BE2C (cell line): ENCODE measurements around the gene PDGFC.

Experiments
- DNase-seq: peaks from one replicate; pipeline ENCODE4 v3.0.0-alpha.2; 2020
- H3K27me3 ChIP-seq: fragments of 250-450 bp; sonication (Bioruptor Pico); 2 replicates; pipeline ENCODE4 v1.5.1; 2020; ENCODE audit warnings: mild to moderate bottlenecking
- H3K36me3 ChIP-seq: fragments of 250-450 bp; sonication (Bioruptor Pico); 2 replicates; pipeline ENCODE4 v1.5.1; 2020; ENCODE audit warnings: mild to moderate bottlenecking
- H3K4me1 ChIP-seq: fragments of 250-450 bp; sonication (Bioruptor Pico); 2 replicates; pipeline ENCODE4 v1.5.1; 2020
- H3K4me3 ChIP-seq: 2 replicates; pipeline ENCODE4 v1.5.1; 2011; ENCODE audit warnings: low read depth, low read length
- H3K9me3 ChIP-seq: fragments of 250-450 bp; sonication (Bioruptor Pico); 2 replicates; pipeline ENCODE4 v1.5.1; 2020
- CTCF ChIP-seq: IDR thresholded peaks from 2 replicates; pipeline ENCODE4 v1.5.1; 2012; ENCODE audit warnings: mild to moderate bottlenecking, low read depth, low read length

PDGFC gene

GRCh38 chr4:156820931-156821330 is 150.7 kb downstream of the PDGFC start:
- no peak for TF ChIP-seq CTCF
- no peaks in the 10 kb centered on the region for H3K9me3 ChIP-seq
- H3K4me1 ChIP-seq = no peaks in the 10 kb centered on the region
- no peaks in the 10 kb centered on the region for H3K27me3 ChIP-seq
- no peak overlapping the region for H3K4me3 ChIP-seq
- no peaks in the 10 kb centered on the region for H3K36me3 ChIP-seq
- no peak for DNase-seq

- no peak for TF ChIP-seq CTCF
Observed at GRCh38 chr4:156816360-156816755, 155.2 kb downstream of the PDGFC start.

DNA sequence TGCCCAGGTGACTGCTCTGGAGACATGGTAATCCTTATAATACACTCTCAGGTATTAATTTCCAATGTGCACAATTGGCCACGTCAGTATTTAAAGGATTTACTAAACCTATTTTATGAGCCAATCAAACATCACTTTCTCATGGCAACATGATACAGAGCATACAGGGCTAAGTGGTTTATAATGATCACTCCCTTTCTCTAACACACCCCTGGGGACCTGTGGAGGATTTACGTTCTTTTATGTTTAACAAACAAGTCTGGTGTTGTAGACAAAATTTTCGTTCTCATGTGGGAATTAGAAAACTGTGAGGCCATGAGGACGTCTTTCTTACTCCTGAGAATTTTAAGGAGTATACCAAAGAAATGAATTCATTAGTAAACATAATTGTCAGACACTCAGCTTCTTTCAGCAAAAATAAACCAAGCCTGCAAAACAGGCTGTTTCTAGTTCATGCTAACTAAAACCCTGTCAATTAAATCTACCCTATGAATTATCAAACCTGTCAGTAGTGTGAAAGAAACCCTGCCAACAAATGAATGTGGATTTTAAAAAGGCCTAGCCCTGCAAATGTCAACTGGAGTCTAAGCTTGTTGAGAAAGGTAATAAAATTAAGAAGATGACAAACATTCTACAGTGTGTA is 155.8 kb downstream of the PDGFC start:
- DNase-seq = no peak

More at GRCh38 chr4:156816360-156816755, 155.2 kb downstream of the PDGFC start:
- Histone ChIP-seq H3K4me3 (no peak overlapping the region), H3K9me3 (no peaks in the 10 kb centered on the region), H3K36me3 (no peaks in the 10 kb centered on the region), H3K27me3 (no peaks in the 10 kb centered on the region), H3K4me1 (no peaks in the 10 kb centered on the region)
- no peak for DNase-seq

DNA sequence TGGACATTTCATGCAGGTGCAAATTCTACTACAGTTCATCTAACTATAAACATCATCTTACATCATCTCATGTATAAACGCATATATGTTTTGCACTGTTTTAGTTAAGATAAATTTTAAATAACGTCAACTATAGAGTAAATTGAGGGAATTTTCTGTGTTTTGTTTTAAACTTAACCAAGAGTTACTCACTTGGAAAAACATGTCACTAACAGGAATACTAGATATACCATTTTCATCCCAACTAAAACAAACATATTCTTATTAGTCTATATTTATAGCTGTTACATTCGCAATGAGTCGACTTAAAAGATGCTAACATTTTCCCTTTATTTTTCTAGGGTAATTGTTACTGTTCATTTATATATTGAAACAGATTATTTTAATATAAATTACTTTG is 159.6 kb downstream of the PDGFC start:
- Histone ChIP-seq H3K4me1 (no peaks in the 10 kb centered on the region), H3K36me3 (no peaks in the 10 kb centered on the region), H3K27me3 (no peaks in the 10 kb centered on the region), H3K4me3 (no peak overlapping the region), H3K9me3 (no peaks in the 10 kb centered on the region)
- no peak for DNase-seq
- no peak for TF ChIP-seq CTCF

More for the DNA sequence above, 155.8 kb downstream of the PDGFC start:
- H3K9me3 ChIP-seq = no peaks in the 10 kb centered on the region
- H3K4me3 ChIP-seq = no peak overlapping the region
- no peaks in the 10 kb centered on the region for H3K27me3 ChIP-seq
- TF ChIP-seq CTCF = no peak
- H3K4me1 ChIP-seq = no peaks in the 10 kb centered on the region
- no peaks in the 10 kb centered on the region for H3K36me3 ChIP-seq

DNA sequence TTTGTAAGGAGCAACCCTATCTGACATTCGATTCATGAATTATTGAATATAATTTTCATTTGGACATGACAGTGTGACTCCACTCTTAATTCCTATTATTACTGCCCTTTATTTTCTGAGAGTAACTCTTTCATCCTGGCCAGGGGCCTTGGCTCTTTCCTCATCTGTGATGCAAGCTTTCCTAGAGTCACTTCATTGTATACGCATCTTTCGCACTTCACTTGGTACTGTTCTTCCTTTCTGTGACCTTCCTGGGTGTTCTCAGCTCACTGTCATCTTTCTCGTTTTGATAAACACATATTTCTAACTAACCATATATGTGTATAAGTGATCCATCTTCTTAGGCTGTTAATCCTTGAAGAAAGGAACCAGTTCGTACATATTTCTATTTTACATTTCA is 160.3 kb downstream of the PDGFC start:
- no peaks in the 10 kb centered on the region for H3K27me3 ChIP-seq

More for the DNA sequence above, 160.3 kb downstream of the PDGFC start:
- H3K36me3 ChIP-seq = no peaks in the 10 kb centered on the region
- no peak for TF ChIP-seq CTCF
- no peak overlapping the region for H3K4me3 ChIP-seq
- H3K9me3 ChIP-seq = no peaks in the 10 kb centered on the region
- H3K4me1 ChIP-seq = no peaks in the 10 kb centered on the region
- no peak for DNase-seq
